Measurements from ENCODE around the gene ARL2BP. TPM values are rescaled to one million over a fixed set of nuclear protein-coding genes. Genes with fewer than 3 reads are reported as not detected.
A peak's percentile ranks its signal among the peaks of the same experiment; 100 is the strongest.
"Not testable (repeated sequence)": the region's sequence is repeated elsewhere in the genome, so short reads cannot be mapped to it uniquely, and the experiment has no call there.

ARL2BP gene
- polyA plus RNA-seq, 4 donors, result 75.5 to 95.4 (median 90.0) TPM

DNA sequence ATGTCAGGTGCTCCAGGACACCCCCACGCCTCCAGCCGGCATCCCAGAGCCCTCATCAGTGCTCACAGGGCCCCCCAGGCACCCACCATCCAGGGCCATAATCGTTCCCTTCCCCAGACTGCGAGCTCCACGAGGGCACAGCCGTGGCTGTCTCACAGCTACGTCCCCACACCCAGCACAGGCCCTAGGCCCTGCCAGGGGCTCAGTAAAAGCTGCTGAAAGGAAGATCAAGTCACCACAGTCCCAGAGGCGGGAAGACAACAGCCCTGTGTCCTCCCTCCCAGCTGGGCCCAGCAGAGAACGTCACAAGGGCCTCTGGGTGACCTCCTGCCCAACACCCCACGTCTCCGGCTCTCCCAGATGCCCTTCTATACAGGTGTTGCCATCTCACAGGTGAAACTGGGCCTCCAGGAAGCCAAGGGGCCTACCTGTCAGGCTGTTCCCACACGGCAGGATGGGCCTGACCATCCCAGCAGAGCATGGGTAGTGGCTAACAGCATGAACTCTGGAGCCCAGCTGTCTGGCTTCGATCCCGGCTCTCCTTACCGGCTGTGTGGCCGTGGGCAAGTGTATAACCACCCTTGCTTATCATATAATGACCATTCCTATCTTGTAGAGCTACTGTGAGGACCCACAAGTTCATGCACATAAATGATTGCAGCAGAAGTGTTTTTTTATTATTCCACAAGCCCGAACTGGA lies 17.9 kb downstream of the ARL2BP start:
- DNase-seq (ENCODE audit: low read depth in 4 of 4, low spot score in 3 of 4), result no peak

- DNase-seq (ENCODE audit: low read depth in 4 of 4, low spot score in 3 of 4), result no peak
Measured at GRCh38 chr16:57263541-57264351, 18.7 kb downstream of the ARL2BP start.

DNA sequence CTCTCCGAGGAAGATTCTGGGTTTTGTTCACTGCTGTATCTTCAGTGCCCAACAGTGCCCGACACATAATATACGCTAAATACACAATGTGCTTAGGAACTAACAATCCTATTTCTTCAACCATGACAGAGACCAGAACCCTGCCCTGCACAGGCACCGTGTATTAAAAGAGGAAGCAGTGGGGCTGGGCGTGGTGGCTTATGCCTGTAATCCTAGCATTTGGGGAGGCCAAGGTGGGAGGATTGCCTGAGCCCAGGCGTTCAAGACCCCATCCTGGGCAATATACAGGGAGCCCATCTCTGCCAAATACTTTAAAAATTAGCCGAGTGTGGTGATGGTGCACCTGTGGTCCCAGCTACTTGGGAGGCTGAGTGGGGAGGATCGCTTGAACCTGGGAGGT lies 19.3 kb downstream of the ARL2BP start:
- DNase-seq (ENCODE audit: low read depth in 4 of 4, low spot score in 3 of 4), result no peak

DNA sequence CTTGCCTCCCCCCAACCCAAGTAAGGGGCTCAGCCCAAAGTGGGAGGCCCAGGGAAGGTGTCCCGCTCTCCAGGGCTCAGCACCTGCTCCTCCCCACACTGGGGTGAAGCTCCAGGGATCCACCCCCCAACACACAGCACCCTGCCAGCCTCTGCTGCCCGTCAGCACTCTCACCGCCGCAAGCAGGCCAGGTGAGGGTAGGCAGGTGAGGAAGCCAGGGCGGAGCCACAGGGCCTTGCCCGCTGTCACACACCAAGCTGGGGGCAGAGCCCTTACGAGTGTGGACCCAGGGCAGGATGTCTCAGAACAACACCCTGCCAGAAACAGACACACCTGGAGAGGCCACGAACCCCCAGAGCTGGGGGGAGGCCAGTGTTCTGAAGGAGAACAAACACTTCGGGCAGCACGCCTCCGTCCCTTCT lies 19.9 kb downstream of the ARL2BP start:
- no peak for DNase-seq (ENCODE audit: low read depth in 4 of 4, low spot score in 3 of 4)

DNA sequence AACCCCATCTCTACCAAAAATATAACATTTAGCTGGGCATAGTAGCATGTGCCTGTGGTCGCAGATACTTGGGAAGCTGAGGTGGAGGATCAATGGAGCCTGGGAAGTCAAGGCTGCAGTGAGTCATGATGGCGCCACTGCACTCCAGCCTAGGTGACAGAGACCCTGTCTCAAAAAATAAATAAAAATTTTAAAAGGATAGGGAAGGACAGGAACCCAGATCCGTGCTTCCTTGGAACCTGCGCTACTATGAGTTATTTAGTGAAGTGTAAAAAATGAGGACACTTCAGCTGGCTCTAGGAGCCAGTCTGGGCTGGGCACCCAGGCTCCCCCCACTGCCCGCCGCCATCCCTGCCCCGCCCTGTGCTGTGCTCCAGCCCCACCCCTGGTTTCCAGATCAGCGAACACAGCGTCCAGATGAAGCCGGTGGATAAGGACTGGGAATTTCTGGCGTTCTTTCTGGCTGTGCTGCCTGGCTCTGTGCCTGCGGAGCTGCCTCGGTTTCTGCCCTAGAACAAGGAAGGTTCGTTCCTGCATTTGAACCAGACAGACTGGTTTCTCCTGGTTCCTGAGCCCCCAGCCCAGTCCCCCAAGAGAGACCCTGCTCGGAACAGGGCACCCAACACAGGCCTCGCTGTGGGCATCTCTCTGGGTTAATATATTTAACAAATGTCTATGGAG lies 20.9 kb downstream of the ARL2BP start:
- DNase-seq (ENCODE audit: low read depth in 4 of 4, low spot score in 3 of 4), result peak in 1 of 4 donors; percentile 49

DNA sequence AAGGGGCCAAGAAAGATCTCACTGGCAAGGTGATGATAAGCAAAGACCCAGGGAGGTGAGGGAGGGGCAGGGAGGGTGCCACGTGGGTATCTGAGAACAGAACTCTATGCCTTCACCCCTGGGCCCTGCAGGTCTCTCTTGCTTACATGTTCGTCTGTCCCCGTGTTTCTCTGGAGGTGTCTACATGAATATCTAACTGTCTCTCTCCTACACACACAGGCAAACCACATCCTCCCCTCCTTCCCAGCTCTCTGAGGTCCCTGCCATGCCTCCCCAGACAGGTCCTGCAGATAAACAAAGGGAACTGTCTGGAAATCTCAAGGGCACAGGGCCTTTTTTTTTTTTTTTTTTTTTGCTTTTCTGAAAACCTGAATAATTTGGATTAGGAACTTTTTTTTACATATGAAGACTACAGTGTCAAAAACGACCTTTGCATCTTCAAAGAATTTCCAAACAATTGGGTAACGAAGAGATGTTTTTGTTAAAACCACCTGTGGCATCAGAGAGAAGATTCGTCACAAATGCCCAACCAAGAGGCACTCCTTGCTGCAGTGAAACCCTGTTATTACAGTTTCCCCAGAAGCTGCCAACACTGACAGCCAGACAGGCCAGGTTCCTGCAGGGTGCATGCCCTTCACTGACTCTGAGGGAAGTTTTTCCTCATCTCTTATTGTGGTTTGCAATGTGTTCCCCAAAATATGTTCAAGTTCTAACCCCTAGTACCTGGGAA lies 21.6 kb downstream of the ARL2BP start:
- no peak for DNase-seq (ENCODE audit: low read depth in 4 of 4, low spot score in 3 of 4)

GRCh38 chr16:57267343-57267742 lies 22.3 kb downstream of the ARL2BP start:
- not testable (repeated sequence) for DNase-seq (ENCODE audit: low read depth in 4 of 4, low spot score in 3 of 4)

DNA sequence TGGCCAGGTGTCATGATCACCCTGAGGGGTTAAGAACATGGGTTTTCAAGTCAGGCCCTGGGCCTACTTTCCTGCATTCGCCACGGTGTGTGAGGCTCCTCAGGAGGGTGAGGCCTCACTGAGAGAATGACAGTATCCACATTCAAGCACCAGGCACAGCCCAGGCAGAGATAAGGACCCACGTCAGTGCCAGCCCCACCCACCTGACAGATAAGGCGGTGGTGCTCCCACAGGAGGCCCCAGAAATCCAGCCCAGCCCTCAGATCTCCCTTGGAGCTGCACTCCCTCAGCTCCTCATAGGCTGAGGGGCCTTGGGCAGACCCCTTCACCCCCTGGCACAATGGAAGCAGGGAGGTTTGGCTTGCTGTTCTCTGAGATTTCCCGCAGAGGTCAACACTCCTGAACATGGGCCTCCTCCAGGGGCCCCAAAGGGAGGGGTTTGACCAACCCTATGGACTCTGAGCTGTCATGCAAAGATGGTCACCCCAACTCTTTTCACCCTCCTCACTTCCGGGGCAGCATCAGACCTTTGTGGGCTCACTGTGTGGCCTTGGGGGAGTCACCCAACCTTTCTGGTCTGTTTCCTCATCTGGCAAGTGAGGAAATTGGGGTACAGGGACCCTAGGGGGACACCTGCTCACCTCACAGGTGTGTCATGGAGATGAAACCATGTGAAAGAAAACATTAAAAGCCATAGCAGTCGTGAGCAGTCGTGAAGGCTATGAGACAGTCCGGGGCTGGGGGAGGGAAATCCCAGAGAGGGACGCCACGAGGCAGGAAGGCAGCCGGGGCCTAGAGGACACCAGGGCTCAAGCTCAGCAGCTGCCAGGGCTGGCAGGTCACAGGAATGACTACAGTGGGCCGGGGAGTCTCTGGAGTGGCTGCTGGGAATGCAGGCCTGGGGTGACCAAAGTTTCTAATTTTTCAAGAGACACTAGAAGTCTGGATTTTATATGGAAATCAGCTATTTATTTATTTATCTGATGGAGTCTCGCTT lies 24.0 kb downstream of the ARL2BP start:
- no peak for DNase-seq (ENCODE audit: low read depth in 4 of 4, low spot score in 3 of 4)

- no peak for DNase-seq (ENCODE audit: low read depth in 4 of 4, low spot score in 3 of 4)
Measured at GRCh38 chr16:57270221-57271062, 25.4 kb downstream of the ARL2BP start.

- no peak for DNase-seq (ENCODE audit: low read depth in 4 of 4, low spot score in 3 of 4)
Measured at GRCh38 chr16:57271063-57271345, 25.9 kb downstream of the ARL2BP start.

DNA sequence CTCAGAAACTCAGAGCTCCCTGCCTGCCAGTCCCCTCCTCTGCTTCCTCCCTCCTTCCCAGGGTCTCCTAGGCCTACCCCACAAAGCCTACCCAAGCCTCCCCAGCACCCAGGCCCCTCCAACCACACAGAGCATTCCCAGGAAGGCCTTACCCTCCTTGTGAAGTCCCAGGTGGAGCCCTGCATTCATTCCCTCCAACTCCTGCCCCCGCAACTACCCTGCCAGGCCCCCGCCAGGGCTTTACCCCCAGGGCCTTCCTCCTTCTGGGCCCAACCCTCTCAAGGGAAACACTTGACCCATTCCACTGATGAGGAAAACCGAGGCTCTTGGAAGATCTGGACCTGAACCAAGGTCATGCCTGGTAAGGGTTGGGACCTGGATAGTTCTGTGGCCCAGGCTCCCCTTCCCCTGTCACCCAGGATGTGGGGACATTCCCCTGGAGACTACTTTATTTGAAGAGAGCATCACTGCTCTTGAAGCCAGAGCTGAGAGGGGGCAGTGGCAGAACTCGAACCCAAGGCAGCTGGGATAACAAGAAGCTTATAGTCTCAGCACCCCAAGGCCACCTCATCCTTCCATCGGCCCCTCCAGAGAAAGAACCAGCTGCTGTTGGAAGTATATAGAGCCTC lies 26.9 kb downstream of the ARL2BP start:
- no peak for DNase-seq (ENCODE audit: low read depth in 4 of 4, low spot score in 3 of 4)

- DNase-seq (ENCODE audit: low read depth in 4 of 4, low spot score in 3 of 4), result no peak
Measured at GRCh38 chr16:57273359-57273758, 28.3 kb downstream of the ARL2BP start.

DNA sequence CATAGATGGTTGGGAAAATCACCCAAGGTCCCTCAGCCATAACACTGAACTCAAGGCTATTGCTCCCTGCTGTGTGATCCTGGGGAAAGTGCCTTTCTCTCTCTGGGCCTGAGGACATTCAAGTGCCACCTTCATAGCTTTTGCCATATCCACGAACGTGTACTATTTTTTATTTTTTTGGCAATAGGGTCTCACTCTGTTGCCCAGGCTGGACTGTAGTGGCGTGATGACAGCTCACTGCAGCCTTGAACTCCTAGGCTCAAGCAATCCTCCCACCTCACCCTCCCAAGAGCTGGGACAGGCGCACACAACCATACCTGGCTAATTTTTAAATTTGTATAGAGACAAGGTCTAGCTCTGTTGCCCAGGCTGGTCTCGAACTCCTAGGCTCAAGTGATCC lies 28.8 kb downstream of the ARL2BP start:
- DNase-seq (ENCODE audit: low read depth in 4 of 4, low spot score in 3 of 4), result no peak

DNA sequence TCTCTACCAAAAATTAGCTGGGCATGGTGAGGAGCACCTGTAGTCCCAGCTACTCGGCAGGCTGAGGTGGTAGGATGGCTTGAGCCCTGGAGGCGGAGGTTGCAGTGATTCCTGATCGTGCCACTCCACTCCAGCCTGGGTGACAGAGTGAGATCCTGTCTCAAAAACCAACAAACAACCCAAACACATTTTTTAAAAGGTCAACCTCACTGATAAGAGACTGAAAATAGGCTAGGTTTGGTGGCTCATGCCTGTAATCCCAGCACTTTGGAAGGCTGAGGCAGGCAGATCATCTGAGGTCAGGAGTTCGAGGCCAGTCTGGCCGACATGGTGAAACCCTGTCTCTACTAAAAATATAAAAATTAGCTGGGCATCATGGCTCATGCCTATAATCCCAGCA lies 30.9 kb downstream of the ARL2BP start:
- DNase-seq (ENCODE audit: low read depth in 4 of 4, low spot score in 3 of 4), result not testable (repeated sequence)

- no peak for DNase-seq (ENCODE audit: low read depth in 4 of 4, low spot score in 3 of 4)
Measured at GRCh38 chr16:57276596-57276995, 31.5 kb downstream of the ARL2BP start.

DNA sequence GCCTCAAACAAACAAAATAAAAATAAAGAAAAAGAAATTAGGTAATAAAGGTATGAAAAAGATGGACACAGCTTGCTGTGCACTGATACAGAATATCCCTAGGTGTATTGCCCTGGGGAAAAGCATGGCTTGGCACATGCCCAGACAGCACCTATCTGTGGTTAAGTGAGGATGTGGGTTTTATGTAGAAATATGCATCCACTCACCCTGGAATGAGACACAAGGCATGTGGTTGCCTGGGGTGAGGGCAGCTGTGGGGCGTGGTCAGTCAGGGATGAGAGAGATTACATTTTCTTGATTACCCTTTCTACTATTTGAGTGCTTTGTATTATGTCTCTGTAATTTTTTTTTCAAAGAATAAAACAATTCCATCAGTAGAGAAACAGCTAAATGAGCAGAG lies 32.5 kb downstream of the ARL2BP start:
- no peak for DNase-seq (ENCODE audit: low read depth in 4 of 4, low spot score in 3 of 4)

- DNase-seq (ENCODE audit: low read depth in 4 of 4, low spot score in 3 of 4), result no peak
Measured at GRCh38 chr16:57278494-57278893, 33.4 kb downstream of the ARL2BP start.

All from right renal pelvis (tissue), 4 donors.